Activated naive CD4-positive, alpha-beta T cell treated with anti-CD3 and anti-CD28 coated beads, Interleukin-2, amount 10 ng/mL, durations not matched to agents 7 days and 5 days (primary cell): Measurements from ENCODE around the gene MTG1.
"Not testable (repeated sequence)": the region's sequence is repeated elsewhere in the genome, so short reads cannot be mapped to it uniquely, and the experiment has no call there.

Experiments
- CTCF ChIA-PET: fragments of 350-600 bp; sonication (Branson Sonifier 250); formaldehyde crosslinking; loops from one replicate; lab custom pipeline; 2021; ENCODE audit warnings: antibody characterized with exemption; lab: Charles Lee
- DNase-seq: peaks from one replicate; pipeline ENCODE4 v3.0.0-alpha.2; 2020
- H3K27ac Mint-ChIP-seq: one replicate; pipeline ENCODE4 v1.8.0; 2021; ENCODE audit warnings: mild to moderate bottlenecking, moderate library complexity, mixed read lengths
- H3K27me3 Mint-ChIP-seq: one replicate; pipeline ENCODE4 v1.8.0; 2021; ENCODE audit warnings: mild to moderate bottlenecking, mixed read lengths
- H3K36me3 Mint-ChIP-seq: one replicate; pipeline ENCODE4 v1.8.0; 2021; ENCODE audit warnings: mixed read lengths
- H3K4me1 Mint-ChIP-seq: one replicate; pipeline ENCODE4 v1.8.0; 2021; ENCODE audit warnings: mixed read lengths
- H3K4me3 Mint-ChIP-seq: one replicate; pipeline ENCODE4 v1.8.0; 2021; ENCODE audit warnings: mild to moderate bottlenecking, moderate library complexity, mixed read lengths
- H3K9me3 Mint-ChIP-seq: one replicate; pipeline ENCODE4 v1.8.0; 2021; ENCODE audit warnings: mixed read lengths

Gene MTG1

DNA sequence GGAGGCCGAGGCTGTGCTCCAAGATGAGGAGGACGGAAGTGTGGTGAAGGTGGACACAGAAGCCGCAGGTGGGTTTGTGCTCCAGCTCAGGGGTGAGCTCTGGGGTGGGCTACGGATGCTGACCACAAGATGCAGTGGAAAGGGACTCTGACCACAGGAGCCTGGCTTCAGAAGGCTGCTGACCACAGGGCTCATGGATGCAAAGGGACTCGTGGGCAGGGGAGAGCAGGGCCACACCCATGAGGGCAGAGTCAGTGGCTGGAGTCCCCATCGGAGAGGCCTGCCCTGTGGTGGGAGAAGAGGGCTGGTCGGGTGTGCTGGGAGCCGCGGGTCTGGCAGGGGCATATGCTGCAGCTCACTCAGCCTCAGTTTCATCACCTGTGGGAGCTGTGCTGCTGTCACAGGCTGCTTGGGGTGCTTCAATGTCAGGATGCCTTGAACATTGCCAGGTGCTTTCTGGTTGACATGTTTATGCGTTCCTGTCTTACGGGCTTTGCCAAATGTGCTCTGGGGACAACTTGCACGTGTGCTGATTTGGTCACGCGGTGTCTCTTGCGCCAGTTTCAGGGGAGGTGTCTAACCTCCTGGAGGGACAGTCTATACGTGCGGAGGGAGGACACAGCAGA is 73.4 kb downstream of the MTG1 start:
- CTCF ChIA-PET = no interaction called here
- Mint-ChIP-seq H3K36me3 (no peaks in the 10 kb centered on the region), H3K27me3 (peaks cover 19% of the 10 kb centered on the region), H3K27ac (no peak overlapping the region), H3K9me3 (no peaks in the 10 kb centered on the region), H3K4me3 (no peak overlapping the region), H3K4me1 (no peaks in the 10 kb centered on the region)
- no peak for DNase-seq

GRCh38 chr10:133469205-133469604 is 75.2 kb downstream of the MTG1 start:
- H3K9me3 Mint-ChIP-seq, H3K4me3 Mint-ChIP-seq, H3K27ac Mint-ChIP-seq, H3K4me1 Mint-ChIP-seq, H3K36me3 Mint-ChIP-seq, DNase-seq, CTCF ChIA-PET: not testable (repeated sequence)
- H3K27me3 Mint-ChIP-seq = peaks cover 22% of the 10 kb centered on the region

DNA sequence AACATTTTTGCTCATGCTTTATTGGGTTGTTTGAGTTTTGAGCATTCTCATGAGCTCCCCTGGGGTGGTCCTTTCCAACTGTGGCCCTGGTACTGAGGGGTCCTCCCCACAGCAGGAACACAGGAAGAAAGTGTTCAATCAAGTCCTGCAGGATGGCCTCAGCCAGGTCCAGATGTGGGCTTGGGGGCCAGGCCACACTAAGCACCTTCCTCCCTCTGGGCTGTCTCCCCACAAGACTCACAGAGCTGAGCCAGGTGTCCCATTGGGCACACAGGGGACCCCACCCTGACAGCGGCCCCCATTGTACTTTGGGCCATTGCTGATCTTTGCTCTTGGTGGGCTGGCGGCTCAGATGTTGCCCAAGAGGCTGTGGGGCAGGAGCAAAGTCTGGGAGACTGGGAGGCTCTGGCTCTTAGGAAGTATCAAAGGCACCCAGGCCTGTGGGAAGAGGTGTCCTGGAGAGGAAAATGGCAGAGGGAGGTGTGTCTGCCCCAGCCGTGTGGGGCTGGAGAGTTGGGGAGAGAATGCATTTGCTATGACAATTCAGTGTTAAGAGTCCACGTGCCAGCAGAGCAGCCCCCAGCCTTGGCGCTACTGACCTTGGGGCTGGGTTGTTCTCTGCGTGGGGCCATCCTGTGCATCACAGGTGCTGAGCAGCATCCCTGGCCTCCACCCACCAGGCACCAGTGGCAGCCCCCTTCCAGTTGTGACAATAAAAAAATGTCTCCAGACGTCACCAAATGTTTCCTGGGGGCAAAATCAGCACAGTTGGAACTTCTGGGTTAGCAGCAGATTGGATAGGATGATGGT is 77.5 kb downstream of the MTG1 start:
- DNase-seq = no peak
- H3K27ac Mint-ChIP-seq = no peak overlapping the region
- no peaks in the 10 kb centered on the region for H3K9me3 Mint-ChIP-seq
- H3K27me3 Mint-ChIP-seq = peaks cover 10% of the 10 kb centered on the region
- peaks cover 25% of the 10 kb centered on the region for H3K4me1 Mint-ChIP-seq
- H3K36me3 Mint-ChIP-seq = no peaks in the 10 kb centered on the region
- H3K4me3 Mint-ChIP-seq = no peak overlapping the region
- CTCF ChIA-PET = no interaction called here
